HEK293 (cell line): ENCODE data around the gene WDR36.
A peak's percentile ranks its signal among the peaks of the same experiment; 100 is the strongest.

Source experiments
- CTCF ChIA-PET: fragments of 350-600 bp; formaldehyde crosslinking; extraction: SDS; loops from one replicate; lab custom pipeline; 2021; ENCODE audit warnings: antibody characterized with exemption; lab: Yijun Ruan, JAX
- POLR2A ChIA-PET: fragments of 300-600 bp; formaldehyde crosslinking; extraction: SDS; loops from one replicate; lab custom pipeline; 2020; ENCODE audit warnings: antibody characterized with exemption, inconsistent platforms; lab: Yijun Ruan, JAX
- H3K27ac ChIP-seq: fragments of 200-500 bp; sonication (Bioruptor generic); 2 replicates; pipeline ENCODE4 v1.5.1; 2014; ENCODE audit warnings: low read depth, low read length, control low read depth, inconsistent platforms; ENCODE audit errors: extremely low read depth
- H3K36me3 ChIP-seq, 2 experiments: fragments of 200-500 bp in 1 of 2; sonication (Bioruptor generic) in 1 of 2; 1 replicate in 1 of 2; 2 replicates in 1 of 2; pipeline ENCODE4 v1.5.1; 2014 to 2017; ENCODE audit warnings: inconsistent platforms in 2 of 2, low read length in 2 of 2; ENCODE audit not compliant: control insufficient read depth in 2 of 2, insufficient read depth in 1 of 2
- H3K4me1 ChIP-seq: fragments of 200-500 bp; sonication (Bioruptor generic); 2 replicates; pipeline ENCODE4 v1.5.1; 2014; ENCODE audit warnings: mild to moderate bottlenecking, low read length, inconsistent platforms; ENCODE audit not compliant: control insufficient read depth, insufficient read depth
- H3K4me3 ChIP-seq: 2 replicates; pipeline ENCODE4 v1.5.1; 2011; ENCODE audit warnings: low read depth, mild to moderate bottlenecking, control low read depth, low read length, moderate library complexity
- H3K9me3 ChIP-seq: fragments of 200-500 bp; sonication (Bioruptor generic); 2 replicates; pipeline ENCODE4 v1.5.1; 2014; ENCODE audit warnings: low read depth, low read length, inconsistent platforms; ENCODE audit not compliant: control insufficient read depth, insufficient read depth
- EGR2 ChIP-seq: fragments of 450-650 bp; formaldehyde crosslinking; IDR thresholded peaks from 2 replicates; pipeline ENCODE4 v1.5.1; 2016; ENCODE audit warnings: low read depth, missing biosample characterization, missing genetic modification characterization
- GLI4 ChIP-seq: fragments of 450-650 bp; formaldehyde crosslinking; IDR thresholded peaks from 2 replicates; pipeline ENCODE4 v1.5.1; 2016; ENCODE audit warnings: missing biosample characterization, missing genetic modification characterization
- GLIS1 ChIP-seq: fragments of 450-650 bp; formaldehyde crosslinking; IDR thresholded peaks from 2 replicates; pipeline ENCODE4 v1.5.1; 2016; ENCODE audit warnings: missing biosample characterization, missing genetic modification characterization
- GLIS2 ChIP-seq: fragments of 450-650 bp; formaldehyde crosslinking; IDR thresholded peaks from 2 replicates; pipeline ENCODE4 v1.5.1; 2016; ENCODE audit warnings: missing biosample characterization, missing genetic modification characterization
- HOXC10 ChIP-seq: sonication (generic); formaldehyde crosslinking; IDR thresholded peaks from 2 replicates; pipeline ENCODE4 v1.8.1; 2023; ENCODE audit warnings: mild to moderate bottlenecking, missing genetic modification reagents
- KLF1 ChIP-seq: fragments of 450-650 bp; formaldehyde crosslinking; IDR thresholded peaks from 2 replicates; pipeline ENCODE4 v1.5.1; 2016; ENCODE audit warnings: missing biosample characterization, missing genetic modification characterization
- KLF16 ChIP-seq: fragments of 450-650 bp; formaldehyde crosslinking; IDR thresholded peaks from 2 replicates; pipeline ENCODE4 v1.5.1; 2017; ENCODE audit warnings: missing biosample characterization, missing genetic modification characterization
- KLF17 ChIP-seq: fragments of 450-650 bp; formaldehyde crosslinking; IDR thresholded peaks from 2 replicates; pipeline ENCODE4 v1.5.1; 2016; ENCODE audit warnings: missing biosample characterization, missing genetic modification characterization
- KLF9 ChIP-seq: fragments of 450-650 bp; formaldehyde crosslinking; IDR thresholded peaks from 2 replicates; pipeline ENCODE4 v1.5.1; 2016; ENCODE audit warnings: missing biosample characterization, missing genetic modification characterization, low read depth
- SP2 ChIP-seq: fragments of 450-650 bp; formaldehyde crosslinking; IDR thresholded peaks from 2 replicates; pipeline ENCODE4 v1.5.1; 2016; ENCODE audit warnings: missing biosample characterization, missing genetic modification characterization
- ZBTB11 ChIP-seq: fragments of 450-650 bp; formaldehyde crosslinking; conservative IDR thresholded peaks from 2 replicates; pipeline ENCODE4 v1.5.1; 2016; ENCODE audit warnings: low read depth, missing biosample characterization, missing genetic modification characterization
- ZBTB21 ChIP-seq: fragments of 450-650 bp; formaldehyde crosslinking; IDR thresholded peaks from 2 replicates; pipeline ENCODE4 v1.5.1; 2017; ENCODE audit warnings: missing biosample characterization, missing genetic modification characterization
- ZBTB48 ChIP-seq: fragments of 450-650 bp; formaldehyde crosslinking; IDR thresholded peaks from 2 replicates; pipeline ENCODE4 v1.5.1; 2016; ENCODE audit warnings: missing biosample characterization, missing genetic modification characterization
- ZFHX2 ChIP-seq: fragments of 450-650 bp; formaldehyde crosslinking; conservative IDR thresholded peaks from 2 replicates; pipeline ENCODE4 v1.5.1; 2016; ENCODE audit warnings: missing biosample characterization, missing genetic modification characterization
- ZFP69B ChIP-seq: fragments of 450-650 bp; formaldehyde crosslinking; IDR thresholded peaks from 2 replicates; pipeline ENCODE4 v1.5.1; 2016; ENCODE audit warnings: missing biosample characterization, missing genetic modification characterization
- ZIC2 ChIP-seq: fragments of 450-650 bp; formaldehyde crosslinking; IDR thresholded peaks from 2 replicates; pipeline ENCODE4 v1.5.1; 2016; ENCODE audit warnings: missing biosample characterization, missing genetic modification characterization
- ZNF146 ChIP-seq: fragments of 450-650 bp; formaldehyde crosslinking; IDR thresholded peaks from 2 replicates; pipeline ENCODE4 v1.5.1; 2016; ENCODE audit warnings: missing biosample characterization, missing genetic modification characterization
- ZNF174 ChIP-seq: fragments of 450-650 bp; formaldehyde crosslinking; IDR thresholded peaks from 2 replicates; pipeline ENCODE4 v1.5.0; 2017; ENCODE audit warnings: missing biosample characterization, mild to moderate bottlenecking, missing genetic modification characterization
- ZNF335 ChIP-seq: fragments of 450-650 bp; formaldehyde crosslinking; conservative IDR thresholded peaks from 2 replicates; pipeline ENCODE4 v1.5.1; 2016; ENCODE audit warnings: missing biosample characterization, missing genetic modification characterization
- ZNF366 ChIP-seq: fragments of 450-650 bp; formaldehyde crosslinking; conservative IDR thresholded peaks from 2 replicates; pipeline ENCODE4 v1.5.1; 2016; ENCODE audit warnings: missing biosample characterization, missing genetic modification characterization
- ZNF423 ChIP-seq: fragments of 450-650 bp; formaldehyde crosslinking; IDR thresholded peaks from 2 replicates; pipeline ENCODE4 v1.5.1; 2016; ENCODE audit warnings: missing biosample characterization, missing genetic modification characterization
- ZNF426 ChIP-seq: fragments of 450-650 bp; formaldehyde crosslinking; IDR thresholded peaks from 2 replicates; pipeline ENCODE4 v1.5.1; 2017; ENCODE audit warnings: missing biosample characterization, missing genetic modification characterization, mild to moderate bottlenecking, inconsistent platforms, moderate library complexity
- ZNF48 ChIP-seq: fragments of 450-650 bp; formaldehyde crosslinking; IDR thresholded peaks from 2 replicates; pipeline ENCODE4 v1.5.1; 2016; ENCODE audit warnings: missing biosample characterization, missing genetic modification characterization
- ZNF501 ChIP-seq: fragments of 450-650 bp; formaldehyde crosslinking; IDR thresholded peaks from 2 replicates; pipeline ENCODE4 v1.5.1; 2016; ENCODE audit warnings: missing biosample characterization, missing genetic modification characterization
- ZNF530 ChIP-seq: fragments of 450-650 bp; formaldehyde crosslinking; IDR thresholded peaks from 2 replicates; pipeline ENCODE4 v1.5.1; 2016; ENCODE audit warnings: low read depth, missing biosample characterization, missing genetic modification characterization
- ZNF558 ChIP-seq: fragments of 450-650 bp; formaldehyde crosslinking; IDR thresholded peaks from 2 replicates; pipeline ENCODE4 v1.5.1; 2016; ENCODE audit warnings: missing biosample characterization, missing genetic modification characterization
- ZNF600 ChIP-seq: fragments of 450-650 bp; formaldehyde crosslinking; IDR thresholded peaks from 2 replicates; pipeline ENCODE4 v1.5.1; 2016; ENCODE audit warnings: missing biosample characterization, missing genetic modification characterization
- ZNF610 ChIP-seq: fragments of 450-650 bp; formaldehyde crosslinking; IDR thresholded peaks from 2 replicates; pipeline ENCODE4 v1.5.1; 2016; ENCODE audit warnings: missing biosample characterization, missing genetic modification characterization, borderline replicate concordance
- ZNF624 ChIP-seq: fragments of 450-650 bp; formaldehyde crosslinking; IDR thresholded peaks from 2 replicates; pipeline ENCODE4 v1.5.1; 2017; ENCODE audit warnings: missing biosample characterization, missing genetic modification characterization
- ZSCAN30 ChIP-seq: fragments of 450-650 bp; IDR thresholded peaks from 2 replicates; pipeline ENCODE4 v1.5.1; 2018; ENCODE audit warnings: missing biosample characterization, mild to moderate bottlenecking, missing genetic modification characterization, moderate library complexity
- TF ChIP-seq, protein P1 (sequence below): fragments of 450-650 bp; formaldehyde crosslinking; IDR thresholded peaks from 2 replicates; pipeline ENCODE4 v1.5.1; 2016; ENCODE audit warnings: missing biosample characterization, missing genetic modification characterization
- TF ChIP-seq, protein P2 (sequence below): fragments of 450-650 bp; formaldehyde crosslinking; optimal IDR thresholded peaks from 2 replicates; pipeline ENCODE3; 2016; ENCODE audit warnings: missing biosample characterization, mild to moderate bottlenecking, missing genetic modification characterization

WDR36 gene

GRCh38 chr5:111072949-111073682 lies 19.0 kb upstream of the WDR36 start:
- CTCF ChIA-PET: interaction anchor here (1.5 kb wide), 1 partner anchor 316 kb away, joined by 3 read pairs; no protein-coding TSS in a partner anchor
- TF ChIP-seq KLF17 (tag by site-specific recombination) (0 out of 2 replicates have a peak, but pooled peaks have one; percentile 15), ZSCAN30 (tag by site-specific recombination) (0 out of 2 replicates have a peak, but pooled peaks have one; percentile 20), ZNF146 (tag by site-specific recombination) (no peak), ZFP69B (tag by site-specific recombination) (0 out of 2 replicates have a peak, but pooled peaks have one; percentile 19), ZNF501 (tag by site-specific recombination) (peak; percentile 80; the same call in 1 of the 2 replicates), KLF16 (peak; percentile 69), ZIC2 (tag by site-specific recombination) (peak; percentile 37; the same call in 1 of the 2 replicates), ZBTB48 (tag by site-specific recombination) (peak; percentile 94), ZNF610 (tag by site-specific recombination) (peak; percentile 62; the same call in 1 of the 2 replicates), GLIS1 (tag by site-specific recombination) (peak; percentile 92), GLIS2 (tag by site-specific recombination) (peak; percentile 93), EGR2 (peak; percentile 87), ZNF426 (tag by site-specific recombination) (no peak), ZNF558 (tag by site-specific recombination) (no peak), KLF9 (peak; percentile 87), ZBTB11 (tag by site-specific recombination) (peak; percentile 67), ZNF48 (tag by site-specific recombination) (no peak), ZNF530 (tag by site-specific recombination) (no peak), ZNF174 (tag by site-specific recombination) (no peak), ZFHX2 (tag by site-specific recombination) (peak; percentile 89), ZBTB21 (no peak), ZNF335 (peak; percentile 82), ZNF624 (tag by site-specific recombination) (no peak), ZNF600 (tag by site-specific recombination) (peak; percentile 86), HOXC10 (no peak), ZNF366 (peak; percentile 90), GLI4 (tag by site-specific recombination) (no peak), SP2 (tag by site-specific recombination) (peak; percentile 69), ZNF423 (tag by site-specific recombination) (peak; percentile 56; the same call in 1 of the 2 replicates), KLF1 (tag by site-specific recombination) (peak; percentile 88)
- TF ChIP-seq, protein P1, sequence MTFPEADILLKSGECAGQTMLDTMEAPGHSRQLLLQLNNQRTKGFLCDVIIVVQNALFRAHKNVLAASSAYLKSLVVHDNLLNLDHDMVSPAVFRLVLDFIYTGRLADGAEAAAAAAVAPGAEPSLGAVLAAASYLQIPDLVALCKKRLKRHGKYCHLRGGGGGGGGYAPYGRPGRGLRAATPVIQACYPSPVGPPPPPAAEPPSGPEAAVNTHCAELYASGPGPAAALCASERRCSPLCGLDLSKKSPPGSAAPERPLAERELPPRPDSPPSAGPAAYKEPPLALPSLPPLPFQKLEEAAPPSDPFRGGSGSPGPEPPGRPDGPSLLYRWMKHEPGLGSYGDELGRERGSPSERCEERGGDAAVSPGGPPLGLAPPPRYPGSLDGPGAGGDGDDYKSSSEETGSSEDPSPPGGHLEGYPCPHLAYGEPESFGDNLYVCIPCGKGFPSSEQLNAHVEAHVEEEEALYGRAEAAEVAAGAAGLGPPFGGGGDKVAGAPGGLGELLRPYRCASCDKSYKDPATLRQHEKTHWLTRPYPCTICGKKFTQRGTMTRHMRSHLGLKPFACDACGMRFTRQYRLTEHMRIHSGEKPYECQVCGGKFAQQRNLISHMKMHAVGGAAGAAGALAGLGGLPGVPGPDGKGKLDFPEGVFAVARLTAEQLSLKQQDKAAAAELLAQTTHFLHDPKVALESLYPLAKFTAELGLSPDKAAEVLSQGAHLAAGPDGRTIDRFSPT (tag by site-specific recombination): peak; percentile 96
- TF ChIP-seq, protein P2, sequence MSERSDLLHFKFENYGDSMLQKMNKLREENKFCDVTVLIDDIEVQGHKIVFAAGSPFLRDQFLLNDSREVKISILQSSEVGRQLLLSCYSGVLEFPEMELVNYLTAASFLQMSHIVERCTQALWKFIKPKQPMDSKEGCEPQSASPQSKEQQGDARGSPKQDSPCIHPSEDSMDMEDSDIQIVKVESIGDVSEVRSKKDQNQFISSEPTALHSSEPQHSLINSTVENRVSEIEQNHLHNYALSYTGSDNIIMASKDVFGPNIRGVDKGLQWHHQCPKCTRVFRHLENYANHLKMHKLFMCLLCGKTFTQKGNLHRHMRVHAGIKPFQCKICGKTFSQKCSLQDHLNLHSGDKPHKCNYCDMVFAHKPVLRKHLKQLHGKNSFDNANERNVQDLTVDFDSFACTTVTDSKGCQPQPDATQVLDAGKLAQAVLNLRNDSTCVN (tag by site-specific recombination): peak; percentile 61

More at GRCh38 chr5:111072949-111073682, 19.0 kb upstream of the WDR36 start:
- no peaks in the 10 kb centered on the region for H3K4me1 ChIP-seq
- peak overlapping the region; percentile 47 for H3K4me3 ChIP-seq
- H3K27ac ChIP-seq: no peak overlapping the region; the same call in 1 of the 2 replicates
- no peaks in the 10 kb centered on the region for H3K9me3 ChIP-seq
- POLR2A ChIA-PET: interaction anchor here (1.3 kb wide), 1 partner anchor 19 kb away, joined by 5 read pairs; the partner anchor contains the start of gene WDR36
- H3K36me3 ChIP-seq: no peaks in the 10 kb centered on the region
